H1 (cell line): Measurements from ENCODE around the gene LRP5. TPM values are rescaled to one million over a fixed set of nuclear protein-coding genes. Genes with fewer than 3 reads are reported as not detected.

Experiments
- CTCF ChIA-PET: fragments of 300-600 bp; sonication (Branson Sonifier 250); formaldehyde crosslinking; loops from one replicate; lab custom pipeline; 2021; ENCODE audit not compliant: partially characterized antibody; lab: Charles Lee
- POLR2A ChIA-PET: fragments of 300-600 bp; sonication (Branson Sonifier 250); formaldehyde crosslinking; loops from one replicate; lab custom pipeline; 2021; ENCODE audit warnings: inconsistent platforms; ENCODE audit not compliant: partially characterized antibody; lab: Charles Lee
- DNase-seq, 2 experiments: peaks; one replicate each; pipeline versions ENCODE4 v3.0.0 to v3.0.0-alpha.2; 2010 to 2022; ENCODE audit warnings: low spot score in 2 of 2, low read depth in 1 of 2, mixed read lengths in 1 of 2
- FAIRE-seq: peaks from 2 replicates; lab custom pipeline; 2011; peaks lifted over from hg19 to GRCh38; lab: Jason Lieb, UNC
- H2AFZ ChIP-seq: 2 replicates; pipeline ENCODE4 v1.8.1; 2012; ENCODE audit warnings: low read length, inconsistent platforms
- H2AK5ac ChIP-seq: 2 replicates; pipeline ENCODE4 v1.6.1; 2013; ENCODE audit warnings: low read depth, low read length
- H2BK120ac ChIP-seq: replicated peaks from 2 replicates; pipeline ENCODE3; 2013; ENCODE audit warnings: low read depth, low read length, inconsistent platforms
- H2BK12ac ChIP-seq: 2 replicates; pipeline ENCODE4 v1.6.1; 2013; ENCODE audit warnings: low read depth, low read length
- H2BK15ac ChIP-seq: 2 replicates; pipeline ENCODE4 v1.6.1; 2013; ENCODE audit warnings: low read length
- H2BK20ac ChIP-seq: 2 replicates; pipeline ENCODE4 v1.6.1; 2013; ENCODE audit warnings: low read length
- H2BK5ac ChIP-seq: 2 replicates; pipeline ENCODE4 v1.6.1; 2013; ENCODE audit warnings: low read depth, low read length
- H3K14ac ChIP-seq: 2 replicates; pipeline ENCODE4 v1.6.1; 2013; ENCODE audit warnings: inconsistent platforms; ENCODE audit not compliant: insufficient read length
- H3K18ac ChIP-seq: 2 replicates; pipeline ENCODE4 v1.6.1; 2013; ENCODE audit warnings: low read length; ENCODE audit errors: extremely low read depth
- H3K23ac ChIP-seq: 2 replicates; pipeline ENCODE4 v1.6.1; 2013; ENCODE audit warnings: inconsistent platforms; ENCODE audit not compliant: insufficient read length
- H3K23me2 ChIP-seq: 2 replicates; pipeline ENCODE4 v1.6.1; 2013; ENCODE audit warnings: low read depth, low read length
- H3K27ac ChIP-seq: 2 replicates; pipeline ENCODE4 v1.6.1; 2011; ENCODE audit warnings: low read depth, low read length, inconsistent platforms
- H3K27me3 ChIP-seq, 4 experiments: replicated peaks in 1 of 4; 1 replicate in 1 of 4; 2 replicates in 3 of 4; pipeline versions ENCODE4 v1.6.1 to v1.8.1; 2011 to 2013; ENCODE audit warnings: low read length in 3 of 4, mild to moderate bottlenecking in 3 of 4, inconsistent platforms in 2 of 4, mixed read lengths in 2 of 4, moderate library complexity in 1 of 4; ENCODE audit not compliant: control insufficient read depth in 3 of 4, insufficient read depth in 3 of 4; ENCODE audit errors: extremely low read depth in 1 of 4
- H3K36me3 ChIP-seq, 4 experiments: 2 replicates each; pipeline versions ENCODE4 v1.6.1 to v1.8.1; 2011 to 2013; ENCODE audit warnings: mild to moderate bottlenecking in 4 of 4, low read length in 3 of 4, moderate library complexity in 2 of 4, control low read depth in 1 of 4, inconsistent platforms in 1 of 4; ENCODE audit not compliant: insufficient read depth in 4 of 4, control insufficient read depth in 2 of 4
- H3K4ac ChIP-seq: replicated peaks from 2 replicates; pipeline ENCODE3; 2013; ENCODE audit warnings: low read length, low read depth, mixed read lengths, inconsistent platforms; ENCODE audit not compliant: insufficient read length
- H3K4me1 ChIP-seq, 4 experiments: replicated peaks in 1 of 4; 1 replicate in 1 of 4; 2 replicates in 3 of 4; pipeline versions ENCODE4 v1.6.1 to v1.8.1; 2011 to 2013; ENCODE audit warnings: low read length in 3 of 4, inconsistent platforms in 2 of 4, mixed read lengths in 1 of 4; ENCODE audit not compliant: insufficient read depth in 4 of 4, control insufficient read depth in 3 of 4
- H3K4me2 ChIP-seq, 2 experiments: 2 replicates each; pipeline versions ENCODE4 v1.6.1 to v1.8.1; 2011 to 2013; ENCODE audit warnings: low read depth in 2 of 2, low read length in 2 of 2, control low read depth in 1 of 2, inconsistent platforms in 1 of 2, mild to moderate bottlenecking in 1 of 2; ENCODE audit not compliant: insufficient read depth in 1 of 2
- H3K4me3 ChIP-seq, 4 experiments: fragments of 200-600, 300-600 bp in 1 of 4; sonication (generic), shearing (Covaris generic), sonication (Bioruptor Twin) in 1 of 4; 2 replicates each; pipeline versions ENCODE4 v1.5.1 to v1.8.1; 2011 to 2016; ENCODE audit warnings: low read length in 4 of 4, low read depth in 3 of 4, control low read depth in 2 of 4, inconsistent platforms in 2 of 4, mild to moderate bottlenecking in 2 of 4, mixed read lengths in 1 of 4, moderate library complexity in 1 of 4; ENCODE audit not compliant: insufficient read depth in 2 of 4; ENCODE audit errors: extremely low read depth in 1 of 4
- H3K56ac ChIP-seq: replicated peaks from 2 replicates; pipeline ENCODE3; 2013; ENCODE audit warnings: low read depth, mild to moderate bottlenecking, mixed read lengths, low read length, inconsistent platforms; ENCODE audit not compliant: insufficient read length
- H3K79me1 ChIP-seq: 2 replicates; pipeline ENCODE4 v1.6.1; 2013; ENCODE audit warnings: low read depth, low read length, control low read depth
- H3K79me2 ChIP-seq, 2 experiments: 2 replicates each; pipeline versions ENCODE4 v1.6.1 to v1.8.1; 2012 to 2013; ENCODE audit warnings: low read length in 2 of 2, mild to moderate bottlenecking in 2 of 2, inconsistent platforms in 1 of 2; ENCODE audit not compliant: insufficient read depth in 2 of 2, control insufficient read depth in 1 of 2
- H3K9ac ChIP-seq, 4 experiments: replicated peaks in 1 of 4; 1 replicate in 1 of 4; 2 replicates in 3 of 4; pipeline versions ENCODE4 v1.6.1 to v1.8.1; 2011 to 2013; ENCODE audit warnings: low read depth in 3 of 4, low read length in 3 of 4, control low read depth in 2 of 4, mild to moderate bottlenecking in 2 of 4, moderate library complexity in 2 of 4, inconsistent platforms in 1 of 4; ENCODE audit errors: extremely low read depth in 1 of 4
- H3K9me3 ChIP-seq, 2 experiments: 2 replicates each; pipeline versions ENCODE4 v1.6.1 to v1.8.1; 2012 to 2013; ENCODE audit warnings: mild to moderate bottlenecking in 2 of 2, moderate library complexity in 2 of 2, control low read depth in 1 of 2, inconsistent platforms in 1 of 2, low read depth in 1 of 2, low read length in 1 of 2, mixed read lengths in 1 of 2; ENCODE audit not compliant: insufficient read depth in 2 of 2
- H4K20me1 ChIP-seq, 2 experiments: replicated peaks in 1 of 2; 2 replicates each; pipeline versions ENCODE3 to v1.8.1; 2011 to 2013; ENCODE audit warnings: inconsistent platforms in 2 of 2, low read length in 2 of 2, mild to moderate bottlenecking in 1 of 2; ENCODE audit not compliant: insufficient read depth in 2 of 2, control insufficient read depth in 1 of 2
- H4K5ac ChIP-seq: 2 replicates; pipeline ENCODE4 v1.6.1; 2013; ENCODE audit warnings: low read length, low read depth, mixed read lengths, inconsistent platforms; ENCODE audit not compliant: insufficient read length
- H4K8ac ChIP-seq: 2 replicates; pipeline ENCODE4 v1.8.0; 2013; ENCODE audit warnings: mild to moderate bottlenecking, moderate library complexity, low read length, inconsistent platforms; ENCODE audit not compliant: insufficient read depth; ENCODE audit errors: extremely low read depth
- H4K91ac ChIP-seq: replicated peaks from 2 replicates; pipeline ENCODE3; 2013; ENCODE audit warnings: low read length, mixed read lengths, inconsistent platforms; ENCODE audit not compliant: insufficient read length
- POLR2AphosphoS5 ChIP-seq: IDR thresholded peaks from 2 replicates; pipeline ENCODE4 v1.6.1; 2011; ENCODE audit warnings: low read depth, low read length
- ZNF274 ChIP-seq: IDR thresholded peaks from 2 replicates; pipeline ENCODE4 v1.7.0; 2012; ENCODE audit warnings: low read length, borderline replicate concordance; ENCODE audit errors: extremely low read depth
- WGBS, 2 experiments: shearing (Covaris generic) in 1 of 2; methylation state at CpG; one replicate each; pipeline versions ENCODE4 v1.1.6 to v1.1.7; 2013 to 2015; ENCODE audit warnings: low lambda C conversion rate in 2 of 2, mixed read lengths in 2 of 2, inconsistent platforms in 1 of 2, low coverage in 1 of 2, missing lambda C conversion rate in 1 of 2; ENCODE audit not compliant: insufficient replicate concordance in 2 of 2, insufficient coverage in 1 of 2, insufficient read length in 1 of 2; ENCODE audit errors: extremely low coverage in 1 of 2, missing lambda C conversion rate in 1 of 2; 5-methylcytosine and 5-hydroxymethylcytosine counted together
- polyA plus RNA-seq, 7 experiments: library from polyadenylated mRNA; depleted of rRNA in 3 of 7; stranded (reverse) in 5 of 7; unstranded in 2 of 7; fragments of >200 nt in 5 of 7; fragments of 200-250 nt in 2 of 7; gene quantifications; 1 replicate in 5 of 7; 2 replicates in 1 of 7; 4 replicates in 1 of 7; pipeline versions ENCODE4 v1.2.1 to v1.2.3, GENCODE V29; 2011 to 2013; ENCODE audit warnings: missing spikeins in 2 of 7, mixed read lengths in 2 of 7
- total RNA-seq: library from RNA; stranded (reverse); fragmentation: NEBNext Ultra II Directional; extraction: Animal tissue kit (Norgen Biotek cat#: 25700); gene quantifications from 2 replicates; pipeline ENCODE4 v1.2.1, GENCODE V29; 2021

LRP5 gene
- total and polyA plus RNA-seq, 2 of the 8 experiments (the other 6 are each of a cell fraction or from before 2014, with no cell fraction given): 19.0 to 38.9 TPM

DNA sequence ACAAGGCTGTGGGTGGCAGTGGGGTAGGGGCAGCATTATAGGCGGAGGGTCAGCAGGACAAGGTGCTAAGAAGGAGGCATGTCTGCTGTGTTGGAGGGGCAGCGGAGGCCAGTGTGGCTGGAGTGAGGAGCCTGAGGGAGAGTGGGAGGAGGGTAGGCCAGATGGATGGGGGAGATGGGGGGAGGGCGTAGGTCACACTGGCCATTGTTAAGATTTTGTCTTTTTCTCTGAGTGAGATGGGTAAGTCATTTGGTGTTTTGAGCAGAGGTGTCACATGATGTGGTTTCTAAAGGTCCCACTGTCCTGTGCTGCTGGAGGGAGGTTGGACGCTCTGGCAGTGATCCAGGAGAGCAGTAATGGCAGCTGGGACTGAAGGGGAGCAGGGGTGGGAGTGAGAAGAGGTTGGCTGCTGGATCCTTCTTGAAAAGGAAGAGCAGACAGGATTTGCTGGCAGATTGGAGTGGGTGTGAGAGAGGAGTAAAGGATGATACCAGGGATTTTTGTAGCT is 158.0 kb downstream of the LRP5 start:
- Histone ChIP-seq H3K4me3 (no peak overlapping the region), H3K36me3 (peaks cover 0 to 4% (median 2%) of the 10 kb centered on the region in 4 experiments; a peak in 5 of 8 replicates), H3K4me2 (0 out of 4 replicates have a peak overlapping the region, but pooled peaks of 1 of the 2 experiments have one; percentile 15), H3K79me1 (peaks cover 17% of the 10 kb centered on the region), H3K18ac (no peak overlapping the region), H4K91ac (no peak overlapping the region), H4K8ac (no peak overlapping the region), H3K9ac (no peak overlapping the region), H2AFZ (no peak overlapping the region), H3K4me1 (peaks cover 4 to 13% (median 7%) of the 10 kb centered on the region in 4 experiments), H2BK5ac (no peak overlapping the region), H4K5ac (no peak overlapping the region), H3K14ac (no peak overlapping the region), H2BK120ac (no peak overlapping the region), H3K4ac (no peak overlapping the region), H3K27ac (no peak overlapping the region), H2BK15ac (no peak overlapping the region), H3K23ac (no peak overlapping the region), H3K27me3 (no peaks in the 10 kb centered on the region), H2BK20ac (no peak overlapping the region), H3K23me2 (0 out of 2 replicates have a peak, but pooled peaks cover 3% of the 10 kb centered on the region), H2BK12ac (no peak overlapping the region), H2AK5ac (no peak overlapping the region), H3K79me2 (peaks cover 75 to 94% of the 10 kb centered on the region in 2 experiments), H4K20me1 (peaks cover 43 to 59% of the 10 kb centered on the region in 2 experiments), H3K56ac (no peak overlapping the region), H3K9me3 (no peaks in the 10 kb centered on the region)
- ChIA-PET CTCF (interaction anchor here (1.2 kb wide), 1 partner anchor 24 kb away, joined by 3 read pairs; no protein-coding TSS in a partner anchor), POLR2A (interaction anchor here (0.6 to 2.4 kb wide), 4 partner anchors 10 to 198 kb away, joined by 3 to 8 read pairs (median 4); partner anchors contain the start of gene PPP6R3)
- FAIRE-seq (no peak), DNase-seq (no peak)
- 86% methylated on average over 4 of the region's 4 CpGs; no CpG with 5 or more reads in 1 of the 2 experiments for WGBS, 2 experiments
- TF ChIP-seq POLR2AphosphoS5 (peak; percentile 20; the same call in 1 of the 2 replicates), ZNF274 (no peak)
